Natural killer cell treated with Interleukin-12 subunit alpha and Interleukin-12 subunit beta and Interleukin-15 and Interleukin-18, amount 100 ng/mL, for 72 hours (primary cell): ENCODE results near the gene GINS1. TPM values are rescaled to one million over a fixed set of nuclear protein-coding genes. Genes with fewer than 3 reads are reported as not detected.
A peak's percentile ranks its signal among the peaks of the same experiment; 100 is the strongest.

Source experiments
- ATAC-seq, 2 donors: fragments of 150-1000 bp; cut with Tn5 transposase in 1 of 2; sonication (Bioruptor Pico), chemical (Tn5 transposase) in 1 of 2; 2 replicates each; pipeline ENCODE4 v1.10.0; 2021
- DNase-seq: peaks from one replicate; pipeline ENCODE4 v3.0.0; 2022; ENCODE audit warnings: low spot score
- H3K27ac Mint-ChIP-seq, 2 donors: 1 replicate in 1 of 2; 2 replicates in 1 of 2; pipeline ENCODE4 v1.8.0; 2022; ENCODE audit warnings: mixed read lengths in 2 of 2, mild to moderate bottlenecking in 1 of 2, moderate library complexity in 1 of 2
- H3K27me3 Mint-ChIP-seq, 2 donors: 1 replicate in 1 of 2; 2 replicates in 1 of 2; pipeline ENCODE4 v1.8.0; 2022; ENCODE audit warnings: mixed read lengths in 2 of 2
- H3K36me3 Mint-ChIP-seq: one replicate; pipeline ENCODE4 v1.8.0; 2022; ENCODE audit warnings: mixed read lengths
- H3K4me1 Mint-ChIP-seq, 2 donors: 1 replicate in 1 of 2; 2 replicates in 1 of 2; pipeline ENCODE4 v1.8.0; 2022; ENCODE audit warnings: low read depth in 2 of 2, mixed read lengths in 2 of 2, mild to moderate bottlenecking in 1 of 2
- H3K4me3 Mint-ChIP-seq: one replicate; pipeline ENCODE4 v1.8.0; 2022; ENCODE audit warnings: mixed read lengths
- H3K9me3 Mint-ChIP-seq: 2 replicates; pipeline ENCODE4 v1.8.0; 2022; ENCODE audit warnings: mixed read lengths
- total RNA-seq, 2 donors: library from RNA; stranded (reverse); gene quantifications; one replicate each; pipeline ENCODE4 v1.2.3, GENCODE V29; 2022

Gene GINS1
- total RNA-seq, 2 donors from 2014 or later: 17.6 to 36.7 TPM

- Mint-ChIP-seq H3K4me3 (no peak overlapping the region), H3K4me1 (peaks cover 7 to 14% of the 10 kb centered on the region in 2 donors), H3K27ac (no peak overlapping the region), H3K36me3 (no peaks in the 10 kb centered on the region), H3K9me3 (no peaks in the 10 kb centered on the region), H3K27me3 (peaks cover 0 to 10% of the 10 kb centered on the region in 2 donors)
- DNase-seq (no peak), ATAC-seq (no peak)
Measured at GRCh38 chr20:25481235-25481917, 73.9 kb downstream of the GINS1 start.

GRCh38 chr20:25481918-25482253 lies 74.4 kb downstream of the GINS1 start:
- H3K27me3 Mint-ChIP-seq: peaks cover 0 to 11% of the 10 kb centered on the region in 2 donors

GRCh38 chr20:25483431-25484132 lies 76.1 kb downstream of the GINS1 start:
- DNase-seq (peak; percentile 44), ATAC-seq (no peak)
- no peaks in the 10 kb centered on the region for H3K9me3 Mint-ChIP-seq
- no peak overlapping the region for H3K4me3 Mint-ChIP-seq
- H3K36me3 Mint-ChIP-seq: no peaks in the 10 kb centered on the region
- peaks cover 0 to 11% of the 10 kb centered on the region in 2 donors for H3K27me3 Mint-ChIP-seq
- no peak overlapping the region for H3K27ac Mint-ChIP-seq
- peaks cover 9 to 16% of the 10 kb centered on the region in 2 donors for H3K4me1 Mint-ChIP-seq

More at GRCh38 chr20:25481918-25482253, 74.4 kb downstream of the GINS1 start:
- Mint-ChIP-seq H3K36me3 (no peaks in the 10 kb centered on the region), H3K27ac (no peak overlapping the region), H3K4me3 (no peak overlapping the region), H3K9me3 (no peaks in the 10 kb centered on the region), H3K4me1 (peaks cover 9 to 16% of the 10 kb centered on the region in 2 donors)
- DNase-seq (no peak), ATAC-seq (no peak)

GRCh38 chr20:25484224-25484846 lies 76.9 kb downstream of the GINS1 start:
- DNase-seq: no peak
- Mint-ChIP-seq H3K4me3 (no peak overlapping the region), H3K27ac (no peak overlapping the region), H3K36me3 (no peaks in the 10 kb centered on the region), H3K4me1 (peaks cover 9 to 16% of the 10 kb centered on the region in 2 donors), H3K9me3 (no peaks in the 10 kb centered on the region), H3K27me3 (peaks cover 0 to 11% of the 10 kb centered on the region in 2 donors)
- ATAC-seq: no peak

GRCh38 chr20:25484911-25485511 lies 77.5 kb downstream of the GINS1 start:
- Mint-ChIP-seq H3K4me3 (no peak overlapping the region), H3K9me3 (no peaks in the 10 kb centered on the region), H3K27ac (no peak overlapping the region)

GRCh38 chr20:25485872-25486271 lies 78.4 kb downstream of the GINS1 start:
- peaks cover 9 to 16% of the 10 kb centered on the region in 2 donors for H3K4me1 Mint-ChIP-seq
- H3K9me3 Mint-ChIP-seq: no peaks in the 10 kb centered on the region
- no peak overlapping the region for H3K27ac Mint-ChIP-seq
- no peak for DNase-seq
- H3K36me3 Mint-ChIP-seq: no peaks in the 10 kb centered on the region
- no peak overlapping the region for H3K4me3 Mint-ChIP-seq
- peaks cover 0 to 11% of the 10 kb centered on the region in 2 donors for H3K27me3 Mint-ChIP-seq
- ATAC-seq: no peak

More at GRCh38 chr20:25484911-25485511, 77.5 kb downstream of the GINS1 start:
- H3K4me1 Mint-ChIP-seq: peaks cover 9 to 16% of the 10 kb centered on the region in 2 donors
- no peak for DNase-seq
- peaks cover 0 to 11% of the 10 kb centered on the region in 2 donors for H3K27me3 Mint-ChIP-seq
- ATAC-seq: no peak
- H3K36me3 Mint-ChIP-seq: no peaks in the 10 kb centered on the region

GRCh38 chr20:25486377-25486776 lies 78.9 kb downstream of the GINS1 start:
- no peak for ATAC-seq
- H3K9me3 Mint-ChIP-seq: no peaks in the 10 kb centered on the region
- H3K27me3 Mint-ChIP-seq: peaks cover 0 to 11% of the 10 kb centered on the region in 2 donors
- no peak overlapping the region for H3K27ac Mint-ChIP-seq
- H3K4me3 Mint-ChIP-seq: no peak overlapping the region
- DNase-seq: no peak
- H3K36me3 Mint-ChIP-seq: no peaks in the 10 kb centered on the region
- peaks cover 9 to 16% of the 10 kb centered on the region in 2 donors for H3K4me1 Mint-ChIP-seq

- peak; percentile 25 for DNase-seq
- Mint-ChIP-seq H3K36me3 (no peaks in the 10 kb centered on the region), H3K27me3 (peaks cover 0 to 11% of the 10 kb centered on the region in 2 donors), H3K4me1 (peaks cover 9 to 16% of the 10 kb centered on the region in 2 donors), H3K27ac (no peak overlapping the region), H3K4me3 (no peak overlapping the region), H3K9me3 (no peaks in the 10 kb centered on the region)
- no peak for ATAC-seq
Measured at GRCh38 chr20:25487306-25487705, 79.8 kb downstream of the GINS1 start.

- Mint-ChIP-seq H3K27ac (no peak overlapping the region), H3K36me3 (no peaks in the 10 kb centered on the region), H3K4me1 (peaks cover 9 to 16% of the 10 kb centered on the region in 2 donors), H3K9me3 (no peaks in the 10 kb centered on the region), H3K27me3 (peaks cover 0 to 11% of the 10 kb centered on the region in 2 donors), H3K4me3 (no peak overlapping the region)
- peak; percentile 20 for DNase-seq
- ATAC-seq: no peak
Measured at GRCh38 chr20:25487975-25488374, 80.5 kb downstream of the GINS1 start.

- H3K27me3 Mint-ChIP-seq: peaks cover 0 to 7% of the 10 kb centered on the region in 2 donors
- no peak overlapping the region for H3K27ac Mint-ChIP-seq
- H3K4me3 Mint-ChIP-seq: no peak overlapping the region
- no peaks in the 10 kb centered on the region for H3K9me3 Mint-ChIP-seq
- DNase-seq (peak; percentile 58), ATAC-seq (no peak)
- H3K36me3 Mint-ChIP-seq: no peaks in the 10 kb centered on the region
- peaks cover 9 to 15% of the 10 kb centered on the region in 2 donors for H3K4me1 Mint-ChIP-seq
Measured at GRCh38 chr20:25489221-25489871, 81.9 kb downstream of the GINS1 start.

- no peaks in the 10 kb centered on the region for H3K9me3 Mint-ChIP-seq
- DNase-seq: peak; percentile 31
- H3K4me1 Mint-ChIP-seq: peaks cover 4 to 6% of the 10 kb centered on the region in 2 donors
- no peaks in the 10 kb centered on the region for H3K36me3 Mint-ChIP-seq
- no peak overlapping the region for H3K27ac Mint-ChIP-seq
- peaks cover 0 to 2% of the 10 kb centered on the region in 2 donors for H3K27me3 Mint-ChIP-seq
- peak in 1 of 2 donors; percentile 46 for ATAC-seq
- no peak overlapping the region for H3K4me3 Mint-ChIP-seq
Measured at GRCh38 chr20:25490656-25491445, 83.4 kb downstream of the GINS1 start.

- H3K27ac Mint-ChIP-seq: no peak overlapping the region
- no peaks in the 10 kb centered on the region for H3K36me3 Mint-ChIP-seq
- no peaks in the 10 kb centered on the region for H3K9me3 Mint-ChIP-seq
- ATAC-seq: no peak
- peaks cover under 1% of the 10 kb centered on the region in 2 donors for H3K4me1 Mint-ChIP-seq
- H3K27me3 Mint-ChIP-seq: no peaks in the 10 kb centered on the region
- peak; percentile 26 for DNase-seq
- no peak overlapping the region for H3K4me3 Mint-ChIP-seq
Measured at GRCh38 chr20:25491446-25492038, 84.1 kb downstream of the GINS1 start.
